ENCODE data around the gene MSL3B.

The MSL3B gene

GRCh38 chr2:233838726-233839446, 29.3 kb downstream of the MSL3B start:
- no peak overlapping the region for H3K4me3 ChIP-seq
- H3K9me3 ChIP-seq = no peaks in the 10 kb centered on the region
- no peaks in the 10 kb centered on the region for H3K27me3 ChIP-seq
- TF ChIP-seq POLR2A (IDR thresholded peaks at IDR 0.05) (no peak), CTCF (IDR thresholded peaks at IDR 0.05 in 4 of 5, conservative IDR thresholded peaks at IDR 0.05 in 1 of 5) (no peak)
- intact Hi-C loops (cut with DNase I; ENCODE audit: low total_unique reads) (no loop called here), in situ Hi-C loops (cut with MboI; ENCODE audit: low sequenced_read_pairs in 4 of 4) (no loop called here)
- H3K27ac ChIP-seq = no peak overlapping the region
- ATAC-seq = no peak
- no peak for DNase-seq
- H3K36me3 ChIP-seq = no peaks in the 10 kb centered on the region
- H3K4me1 ChIP-seq = no peaks in the 10 kb centered on the region

- H3K27ac ChIP-seq = no peak overlapping the region
- no peak for TF ChIP-seq POLR2A (IDR thresholded peaks at IDR 0.05)
- H3K27me3 ChIP-seq = no peaks in the 10 kb centered on the region
- DNase-seq = no peak
- H3K9me3 ChIP-seq = no peaks in the 10 kb centered on the region
- intact Hi-C loops (cut with DNase I; ENCODE audit: low total_unique reads) = no loop called here
- in situ Hi-C loops (cut with MboI; ENCODE audit: low sequenced_read_pairs in 4 of 4) = no loop called here
- H3K4me3 ChIP-seq = no peak overlapping the region
- no peaks in the 10 kb centered on the region for H3K4me1 ChIP-seq
- ATAC-seq = no peak
- H3K36me3 ChIP-seq = no peaks in the 10 kb centered on the region
Observed at GRCh38 chr2:233838251-233838650, 29.9 kb downstream of the MSL3B start.

GRCh38 chr2:233837694-233838229, 30.4 kb downstream of the MSL3B start:
- in situ Hi-C loops (cut with MboI; ENCODE audit: low sequenced_read_pairs in 4 of 4) (no loop called here), intact Hi-C loops (cut with DNase I; ENCODE audit: low total_unique reads) (no loop called here)
- Histone ChIP-seq H3K9me3 (no peaks in the 10 kb centered on the region), H3K4me3 (no peak overlapping the region), H3K27ac (no peak overlapping the region), H3K27me3 (no peaks in the 10 kb centered on the region), H3K4me1 (no peaks in the 10 kb centered on the region), H3K36me3 (no peaks in the 10 kb centered on the region)
- ATAC-seq (no peak), DNase-seq (no peak)
- no peak for TF ChIP-seq CTCF (IDR thresholded peaks at IDR 0.05 in 4 of 5, conservative IDR thresholded peaks at IDR 0.05 in 1 of 5)
- TF ChIP-seq POLR2A (IDR thresholded peaks at IDR 0.05) = no peak

- intact Hi-C loops (cut with DNase I; ENCODE audit: low total_unique reads) (no loop called here), in situ Hi-C loops (cut with MboI; ENCODE audit: low sequenced_read_pairs in 4 of 4) (no loop called here)
- no peak for ATAC-seq
- no peaks in the 10 kb centered on the region for H3K9me3 ChIP-seq
- no peak for DNase-seq
- TF ChIP-seq CTCF (IDR thresholded peaks at IDR 0.05 in 4 of 5, conservative IDR thresholded peaks at IDR 0.05 in 1 of 5) (no peak), POLR2A (IDR thresholded peaks at IDR 0.05) (no peak)
- no peaks in the 10 kb centered on the region for H3K27me3 ChIP-seq
- H3K27ac ChIP-seq = no peak overlapping the region
- H3K36me3 ChIP-seq = no peaks in the 10 kb centered on the region
- H3K4me1 ChIP-seq = no peaks in the 10 kb centered on the region
- H3K4me3 ChIP-seq = no peak overlapping the region
Observed at GRCh38 chr2:233836359-233836758, 31.8 kb downstream of the MSL3B start.

- Histone ChIP-seq H3K27me3 (no peaks in the 10 kb centered on the region), H3K4me3 (no peak overlapping the region), H3K36me3 (no peaks in the 10 kb centered on the region), H3K4me1 (no peaks in the 10 kb centered on the region), H3K9me3 (no peaks in the 10 kb centered on the region), H3K27ac (no peak overlapping the region)
- no peak for DNase-seq
- in situ Hi-C loops (cut with MboI; ENCODE audit: low sequenced_read_pairs in 4 of 4) (no loop called here), intact Hi-C loops (cut with DNase I; ENCODE audit: low total_unique reads) (no loop called here)
- no peak for ATAC-seq
- TF ChIP-seq CTCF (IDR thresholded peaks at IDR 0.05 in 4 of 5, conservative IDR thresholded peaks at IDR 0.05 in 1 of 5) (no peak), POLR2A (IDR thresholded peaks at IDR 0.05) (no peak)
Observed at GRCh38 chr2:233835230-233836186, 32.7 kb downstream of the MSL3B start.
